GM21360 (cell line): ENCODE results near the gene SNRNP35.
A peak's percentile ranks its signal among the peaks of the same experiment; 100 is the strongest.
"Not testable (repeated sequence)": the region's sequence is repeated elsewhere in the genome, so short reads cannot be mapped to it uniquely, and the experiment has no call there.

ENCODE experiments used
- ATAC-seq: cut with Tn5 transposase; IDR thresholded peaks from one replicate; pipeline ENCODE4 v1.9.1; 2021; ENCODE audit warnings: mild to moderate bottlenecking, moderate library complexity; ENCODE audit not compliant: unreplicated experiment

SNRNP35 gene

DNA sequence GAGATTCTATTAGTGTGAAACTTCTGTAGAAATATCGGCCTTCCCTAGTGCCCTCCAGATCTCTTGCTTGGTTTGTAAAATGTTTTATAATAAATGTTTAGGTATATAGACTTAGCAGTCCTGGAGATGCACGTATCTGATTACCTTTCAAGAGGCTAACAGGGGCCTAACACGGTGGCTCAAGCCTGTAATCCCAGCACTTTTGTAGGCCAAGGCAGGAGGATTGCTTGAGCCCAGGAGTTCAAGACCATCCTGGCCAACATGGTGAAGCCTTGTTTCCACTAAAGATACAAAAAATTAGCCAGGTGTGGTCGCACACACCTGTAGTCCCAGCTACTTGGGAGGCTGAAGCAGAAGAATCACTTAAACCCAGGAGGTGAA, 11.6 kb upstream of the SNRNP35 start:
- ATAC-seq: no peak

DNA sequence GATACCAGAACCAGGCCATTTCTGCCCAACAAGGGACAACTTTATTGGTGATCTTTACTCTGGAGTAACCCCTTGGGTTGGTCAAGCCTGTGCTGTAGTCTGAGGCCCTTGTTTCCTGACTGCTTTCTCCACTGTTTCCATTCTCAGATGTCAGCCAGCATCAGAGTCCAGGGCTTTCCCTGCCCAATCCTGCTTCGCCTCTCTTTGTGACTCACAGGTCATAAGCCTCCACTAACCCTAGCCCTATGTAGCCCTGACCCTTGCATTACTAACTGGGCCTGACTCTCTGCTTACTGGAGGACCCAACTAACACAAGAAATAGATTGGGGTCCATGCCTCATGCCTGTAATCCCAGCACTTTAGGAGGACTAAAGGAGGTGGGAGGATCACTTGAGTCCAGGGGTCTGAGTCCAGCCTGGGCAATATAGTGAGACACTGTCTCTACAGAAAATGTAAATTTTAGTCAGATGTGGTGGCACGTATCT, 8.6 kb upstream of the SNRNP35 start:
- no peak for ATAC-seq

DNA sequence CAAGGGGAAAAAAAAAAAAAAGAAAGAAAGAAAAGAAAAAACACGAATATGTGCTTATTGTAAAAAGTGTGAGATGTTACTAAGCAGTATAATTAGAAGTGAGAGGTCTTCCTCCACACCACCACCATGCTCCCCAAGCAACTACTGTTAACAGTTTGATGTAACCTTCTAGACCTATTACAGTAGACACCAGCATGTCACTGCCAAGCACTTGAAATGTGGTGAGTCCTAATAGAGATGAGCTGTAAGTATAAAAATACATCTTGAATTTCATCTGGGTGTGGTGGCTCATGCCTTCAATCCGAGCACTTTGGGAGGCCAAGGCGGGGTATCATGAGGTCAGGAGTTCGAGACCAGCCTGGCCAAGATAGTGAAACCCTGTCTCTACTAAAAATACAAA, 8.1 kb upstream of the SNRNP35 start:
- no peak for ATAC-seq

DNA sequence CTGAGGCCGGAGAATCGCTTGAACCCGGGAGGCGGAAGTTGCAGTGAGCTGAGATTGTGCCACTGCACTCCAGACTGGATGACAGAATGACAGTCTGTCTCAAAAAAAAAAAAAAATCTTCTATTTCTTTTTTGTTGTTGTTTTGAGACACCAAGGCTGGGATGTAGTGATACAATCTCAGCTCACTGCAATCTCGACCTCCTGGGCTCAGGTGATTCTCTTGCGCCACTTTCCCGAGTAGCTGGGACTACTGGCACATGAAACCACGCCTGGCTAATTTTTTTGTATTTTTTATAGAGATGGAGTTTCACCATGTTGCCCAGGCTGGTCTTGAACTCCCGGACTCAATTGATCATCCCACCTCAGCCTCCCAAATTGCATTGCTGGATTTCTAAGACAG, 7.3 kb upstream of the SNRNP35 start:
- no peak for ATAC-seq

DNA sequence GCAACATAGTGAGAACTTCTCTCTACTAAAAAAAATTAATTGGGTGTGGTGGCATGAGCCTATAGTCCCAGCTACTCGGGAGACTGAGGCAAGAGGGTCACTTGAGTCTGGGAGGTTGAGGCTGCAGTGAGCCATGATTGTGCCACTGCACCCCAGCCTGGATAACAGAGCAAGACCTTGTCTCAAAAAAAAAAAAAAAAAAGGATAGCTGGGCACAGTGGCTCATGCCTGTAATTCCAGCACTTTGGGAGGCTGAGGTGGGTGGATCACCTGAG, 5.7 kb upstream of the SNRNP35 start:
- ATAC-seq: not testable (repeated sequence)

DNA sequence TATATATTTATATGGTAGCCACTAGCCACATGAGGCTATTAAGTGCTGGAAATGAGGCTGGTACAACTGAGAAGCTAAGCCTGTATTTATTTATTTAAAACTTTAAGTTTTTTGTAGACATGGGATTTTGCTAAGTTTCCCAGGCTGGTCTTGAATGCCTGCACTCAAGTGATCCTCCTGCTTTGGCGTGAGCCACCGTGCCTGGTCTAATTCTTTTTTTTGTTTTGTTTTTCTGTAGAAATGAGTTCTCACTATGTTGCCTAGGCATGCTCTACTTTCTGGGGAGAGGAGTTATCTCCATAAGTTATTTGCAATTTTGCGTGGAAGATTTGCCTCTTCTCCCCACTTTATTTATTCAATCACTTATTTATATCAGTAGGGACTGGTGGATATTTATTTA, 4.8 kb upstream of the SNRNP35 start:
- ATAC-seq: no peak

DNA sequence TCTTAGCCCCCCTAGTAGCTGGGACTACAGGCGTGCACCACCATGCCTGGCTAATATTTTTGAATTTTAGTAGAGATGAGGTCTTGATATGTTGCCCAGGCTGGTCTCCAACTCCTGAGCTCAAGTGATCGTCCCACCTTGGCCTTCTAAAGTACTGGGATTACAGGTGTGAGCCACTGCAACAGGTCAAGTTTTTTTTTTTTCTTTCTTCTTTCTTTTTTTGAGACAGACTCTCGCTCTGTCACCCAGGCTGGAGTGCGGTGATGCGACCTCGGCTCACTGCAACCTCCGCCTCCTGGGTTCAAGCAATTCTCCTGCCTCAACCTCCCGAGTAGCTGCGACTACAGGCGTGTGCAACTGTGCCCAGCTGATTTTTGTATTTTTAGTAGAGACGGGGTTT, 5.2 kb downstream of the SNRNP35 start:
- ATAC-seq: not testable (repeated sequence)

DNA sequence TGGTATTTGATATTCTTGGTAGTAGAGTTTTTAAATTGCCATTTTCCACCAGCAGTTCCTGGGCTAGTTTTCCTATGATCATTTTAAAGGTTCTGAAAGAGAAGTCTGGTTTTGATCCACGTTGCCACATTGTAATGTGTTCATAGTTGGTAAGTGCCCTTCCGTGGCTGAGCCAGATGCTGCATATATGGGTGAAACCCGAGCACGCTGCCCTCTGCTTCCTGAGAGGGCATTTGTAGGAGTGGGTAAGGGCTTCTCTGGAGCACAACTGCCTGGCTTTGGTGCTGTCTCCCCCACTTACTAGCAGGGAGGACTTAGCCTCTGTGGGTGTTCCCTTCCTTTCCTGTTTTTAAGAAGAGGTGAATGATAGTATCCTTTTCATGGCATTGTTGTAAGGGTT, 7.1 kb downstream of the SNRNP35 start:
- no peak for ATAC-seq

DNA sequence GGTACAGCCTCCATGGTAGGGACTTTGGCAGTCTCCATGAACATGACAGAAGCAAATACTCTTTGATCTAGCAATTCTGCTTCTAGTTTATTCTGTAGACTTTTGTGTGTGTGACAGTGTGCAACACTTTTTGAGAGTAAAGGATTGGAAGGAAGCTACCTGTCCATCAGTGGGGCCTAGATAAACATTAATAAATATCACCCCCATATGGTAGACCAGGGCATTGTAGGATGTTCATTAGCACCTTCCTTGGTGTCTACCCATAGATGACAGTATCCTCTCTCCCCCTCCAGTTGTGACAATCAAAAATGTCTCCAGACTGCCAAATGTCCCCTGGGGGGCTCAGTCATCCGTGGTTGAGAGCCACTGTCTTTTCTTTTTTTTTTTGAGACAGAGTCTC, 10.8 kb downstream of the SNRNP35 start:
- ATAC-seq: peak; percentile 52

DNA sequence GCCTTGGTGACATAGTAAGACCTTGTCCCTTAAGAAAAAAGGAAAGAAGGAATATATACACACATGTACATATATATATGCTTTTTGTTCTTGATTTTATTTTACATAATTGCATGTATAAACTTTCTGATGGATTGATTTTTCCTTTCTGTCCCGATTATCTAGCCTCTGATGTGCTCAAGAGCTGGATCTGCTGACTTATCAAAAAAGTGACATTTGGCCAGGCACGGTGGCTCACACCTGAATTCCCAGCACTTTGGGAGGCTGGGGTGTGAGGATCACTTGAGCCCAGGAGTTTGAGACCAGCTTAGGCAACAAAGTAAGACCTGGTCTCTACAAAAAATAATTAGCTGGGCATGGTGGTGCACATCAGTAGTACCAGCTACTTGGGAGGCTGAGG, 12.0 kb downstream of the SNRNP35 start:
- ATAC-seq: no peak

DNA sequence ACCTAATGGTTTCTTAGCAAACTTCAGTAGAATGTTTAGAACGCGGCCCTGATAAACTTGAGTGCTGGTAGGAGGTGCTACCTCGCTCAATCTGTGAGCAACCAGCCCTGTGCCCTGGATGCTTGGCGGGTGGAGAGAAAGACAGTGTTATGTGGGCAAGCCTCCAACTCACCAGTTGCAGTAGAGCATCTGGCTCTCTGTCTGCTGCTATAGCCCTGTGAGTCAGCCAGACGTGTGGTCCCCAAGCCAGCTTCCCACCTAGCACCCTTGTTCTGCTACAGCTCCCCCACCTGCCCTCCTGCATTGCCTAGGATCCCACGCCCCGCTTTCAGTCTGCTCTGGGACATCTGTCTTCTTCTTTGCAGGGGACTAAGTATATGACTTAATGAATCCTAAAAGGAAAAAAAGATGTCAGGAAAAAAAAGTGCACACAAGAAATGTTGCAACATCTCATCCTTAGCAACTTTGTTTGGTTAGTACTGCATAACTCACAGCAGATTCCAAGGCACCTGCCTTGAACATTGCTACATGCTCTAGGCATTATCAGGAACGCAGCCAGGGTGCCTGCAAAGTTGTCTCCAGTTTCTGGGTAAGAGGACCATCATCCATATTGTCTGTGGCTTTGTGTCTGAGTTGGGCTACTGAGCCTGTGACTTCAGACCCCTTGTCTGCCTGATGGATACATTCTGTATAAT, 13.6 kb downstream of the SNRNP35 start:
- no peak for ATAC-seq

DNA sequence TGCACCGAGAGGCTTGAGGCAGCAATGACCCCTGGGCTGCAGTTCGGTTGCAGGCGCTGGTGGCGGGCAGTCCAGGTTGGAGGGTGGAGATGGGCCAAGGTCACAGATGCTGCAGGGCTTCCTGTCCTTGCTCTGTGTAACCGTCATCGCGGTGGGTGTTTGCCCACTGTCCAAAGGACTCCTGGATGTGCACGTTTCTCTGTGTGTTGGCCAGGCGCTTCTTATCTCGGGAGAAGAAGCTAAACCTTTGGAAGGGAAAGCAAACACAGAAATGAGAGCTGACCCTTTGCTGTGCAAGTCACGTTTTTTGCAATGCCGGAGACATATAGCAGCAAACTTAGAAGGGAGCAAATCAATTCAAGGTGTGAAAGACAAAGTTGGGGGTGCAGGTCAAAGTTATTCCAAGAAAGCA, 14.5 kb downstream of the SNRNP35 start:
- no peak for ATAC-seq

DNA sequence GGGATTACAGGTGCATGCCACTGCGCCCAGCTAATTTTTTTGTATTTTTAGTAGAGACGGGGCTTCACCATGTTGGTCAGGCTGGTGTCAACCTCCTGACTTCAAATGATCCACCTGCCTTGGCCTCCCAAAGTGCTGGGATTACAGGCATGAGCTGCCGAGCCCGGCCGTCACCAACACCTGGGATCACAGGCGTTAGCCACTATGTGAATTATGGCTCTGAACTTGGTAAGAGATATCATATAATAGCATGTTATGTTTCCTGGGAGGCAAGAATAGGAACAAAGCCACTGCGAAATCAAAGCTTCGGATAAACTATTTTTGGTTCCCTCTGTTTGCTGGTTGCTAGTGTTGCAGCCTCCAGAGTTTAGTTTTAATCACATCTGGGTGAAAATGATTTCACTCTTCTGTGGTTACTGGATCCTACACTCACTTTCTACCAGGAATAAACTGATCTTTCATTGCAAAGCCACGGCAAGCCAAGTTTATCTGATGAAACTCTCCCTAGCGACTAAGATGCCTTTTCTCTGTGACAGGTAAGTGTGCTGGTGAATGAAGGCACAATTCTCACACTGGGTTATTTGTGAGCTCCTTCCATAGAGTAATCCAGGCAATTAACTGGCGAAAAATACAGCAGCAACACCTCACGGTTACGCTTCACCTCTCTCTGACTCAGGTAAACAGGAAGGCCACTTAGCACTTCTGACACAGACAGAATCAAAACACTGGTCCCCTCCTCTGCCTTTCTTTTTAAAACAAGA, 16.7 kb downstream of the SNRNP35 start:
- ATAC-seq: no peak

DNA sequence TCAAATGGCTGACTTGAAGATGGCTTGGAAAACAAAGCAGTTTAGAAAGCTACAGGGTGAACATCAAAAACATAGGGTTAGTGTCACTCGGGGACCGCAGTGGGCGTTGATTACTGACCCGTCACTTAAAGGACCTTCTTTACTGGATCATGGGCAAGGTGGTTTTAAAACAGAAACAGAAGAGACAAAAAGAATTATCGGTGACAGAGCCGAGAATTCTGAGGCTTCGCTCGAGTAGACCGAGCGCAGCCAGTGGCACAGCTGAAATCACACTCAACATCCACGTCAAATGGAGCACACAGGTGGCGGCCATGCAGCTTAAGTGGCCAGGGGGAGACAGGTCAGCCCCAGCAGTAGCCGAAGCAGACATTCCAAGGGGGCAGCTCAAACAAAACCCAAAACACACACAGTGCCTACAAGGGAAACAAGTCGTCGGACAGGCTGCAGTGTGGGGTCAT, 17.3 kb downstream of the SNRNP35 start:
- no peak for ATAC-seq

DNA sequence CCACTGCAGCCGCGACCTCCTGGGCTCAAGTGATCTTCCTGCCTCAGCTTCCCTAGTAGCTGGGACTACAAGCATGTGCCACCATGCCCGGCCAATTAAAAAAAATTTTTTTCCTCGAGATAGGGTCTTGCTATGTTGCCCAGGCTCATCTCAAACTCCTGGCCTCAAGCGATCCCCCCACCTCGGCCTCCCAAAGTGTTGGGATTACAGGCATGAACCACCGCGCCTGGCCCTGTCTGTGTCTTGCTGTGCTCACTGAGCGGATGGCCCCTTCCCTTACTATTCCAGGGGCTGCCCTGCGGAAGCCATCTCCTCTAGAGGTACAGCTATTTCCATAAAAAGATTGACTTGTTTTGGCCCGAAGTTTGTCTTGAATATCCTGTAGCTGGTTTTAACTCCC, 20.1 kb downstream of the SNRNP35 start:
- ATAC-seq: no peak

DNA sequence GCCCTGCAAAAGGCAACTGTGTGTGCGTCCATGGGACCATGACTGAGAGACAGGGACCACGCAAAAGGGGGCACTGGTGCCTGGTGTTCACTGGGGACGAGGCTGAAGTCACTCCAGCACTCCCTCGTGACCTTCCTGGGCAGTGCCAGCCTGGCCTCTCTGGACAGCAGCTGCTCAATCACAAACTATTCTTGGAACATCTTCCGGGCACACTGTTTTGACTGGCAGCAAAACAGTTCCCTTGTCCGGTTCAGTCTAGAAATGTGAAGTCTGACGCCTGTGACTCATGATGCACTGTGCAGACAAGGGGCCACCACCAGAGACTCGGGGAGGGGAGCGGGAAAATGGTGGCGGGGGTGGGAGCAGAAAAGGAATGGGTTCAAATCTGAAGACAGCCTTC, 20.8 kb downstream of the SNRNP35 start:
- no peak for ATAC-seq

DNA sequence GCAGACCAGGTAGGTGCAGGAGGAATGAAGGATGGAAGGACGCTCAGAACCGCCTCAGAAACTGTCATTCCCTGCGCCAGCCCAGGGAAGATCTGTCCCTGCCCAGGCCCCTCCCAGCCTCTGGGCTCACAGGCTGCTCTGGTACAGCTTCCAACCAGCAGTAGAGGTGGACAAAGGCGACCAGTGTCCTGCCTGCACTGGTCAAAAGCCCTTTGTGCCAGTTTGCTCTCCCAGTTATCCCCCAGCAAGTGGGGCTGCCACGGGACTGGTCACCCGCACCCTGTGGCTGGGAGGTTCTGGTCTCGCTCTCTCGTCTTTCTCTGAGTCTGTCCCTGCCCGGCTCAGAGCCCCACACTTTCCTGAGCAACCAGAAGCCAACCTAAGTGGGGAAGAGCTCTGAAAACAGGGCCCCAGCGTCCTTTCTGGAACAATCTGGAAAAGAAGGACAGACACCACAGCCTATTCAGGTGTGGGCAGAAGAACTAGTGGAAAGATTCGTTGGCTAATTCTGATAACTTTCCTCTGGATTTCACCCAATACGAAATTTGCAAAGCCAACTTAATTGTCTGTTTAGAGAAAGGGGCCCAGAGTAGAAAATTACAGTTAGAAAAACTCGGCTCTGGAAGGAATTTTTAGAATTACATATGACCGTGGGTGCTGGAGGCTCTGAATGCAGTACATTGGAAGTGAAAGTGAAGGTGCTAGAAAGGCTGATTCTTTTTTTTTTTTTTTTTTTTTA, 21.7 kb downstream of the SNRNP35 start:
- ATAC-seq: no peak

DNA sequence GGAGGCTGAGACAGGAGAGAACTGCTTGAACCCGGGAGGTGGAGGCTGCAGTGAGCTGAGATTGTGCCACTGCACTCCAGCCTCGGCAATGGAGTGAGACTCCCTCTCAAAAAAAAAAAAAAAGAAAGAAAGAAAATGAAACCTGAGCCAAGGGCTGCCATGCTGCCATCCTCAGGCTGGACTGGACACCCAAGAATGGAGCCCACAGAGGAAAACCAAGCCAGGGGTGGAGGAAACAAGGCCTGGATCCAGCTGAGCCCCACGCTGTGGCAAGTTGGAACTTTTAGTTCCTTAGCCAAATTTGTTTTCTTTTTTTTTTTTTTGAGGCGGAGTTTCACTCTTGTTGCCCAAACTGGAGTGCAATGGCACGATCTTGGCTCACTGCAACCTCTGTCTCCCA, 23.3 kb downstream of the SNRNP35 start:
- ATAC-seq: not testable (repeated sequence)

DNA sequence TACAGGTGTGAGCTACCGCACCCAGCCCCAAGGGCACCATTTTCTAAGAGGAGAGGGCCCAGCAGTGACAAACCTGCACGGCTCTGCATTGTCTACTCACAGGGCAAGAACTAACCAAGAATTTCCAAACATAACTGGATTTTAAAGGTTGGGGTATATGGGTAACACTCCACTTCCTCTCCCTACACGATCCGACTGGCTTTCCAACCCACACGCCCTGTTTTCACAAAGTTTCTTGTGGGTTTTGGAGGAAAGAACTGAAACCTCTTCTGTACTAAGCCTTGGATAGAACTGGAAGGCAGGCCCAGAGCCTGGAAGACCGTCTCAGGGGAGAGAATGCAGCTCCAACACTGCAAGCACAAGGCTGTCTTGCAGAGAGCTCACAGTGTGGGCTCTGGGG, 24.9 kb downstream of the SNRNP35 start:
- ATAC-seq: no peak

DNA sequence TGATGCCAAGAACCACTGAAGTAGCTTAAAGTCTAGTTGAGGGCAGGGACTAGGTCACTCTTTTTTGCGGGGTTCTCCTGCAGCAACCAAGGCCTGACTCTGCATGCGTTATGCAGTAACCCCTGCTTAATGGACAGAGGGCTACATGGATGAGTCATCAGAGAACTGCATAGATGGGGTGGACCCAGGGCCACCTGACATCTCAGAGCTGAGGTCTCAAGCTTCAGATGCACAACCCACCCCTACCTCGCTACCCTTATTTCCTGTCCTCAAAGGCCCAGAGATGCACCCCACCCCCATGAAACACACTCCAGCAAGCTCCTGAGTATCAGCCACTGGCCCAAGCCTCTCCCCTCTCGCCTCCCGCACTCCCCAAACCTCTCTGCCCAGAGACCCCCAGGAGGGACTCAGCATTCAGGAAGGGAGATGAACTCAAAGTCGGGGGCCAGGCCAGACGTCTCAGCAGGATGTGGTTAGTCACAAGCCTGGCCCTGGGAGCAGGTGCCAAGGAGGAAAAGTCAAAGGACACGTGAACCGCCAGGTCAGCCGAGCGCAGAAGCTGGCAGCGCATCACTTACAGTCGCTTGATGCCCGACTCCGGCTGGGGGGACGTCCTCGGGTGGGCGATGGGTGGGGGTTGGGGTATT, 25.8 kb downstream of the SNRNP35 start:
- no peak for ATAC-seq

DNA sequence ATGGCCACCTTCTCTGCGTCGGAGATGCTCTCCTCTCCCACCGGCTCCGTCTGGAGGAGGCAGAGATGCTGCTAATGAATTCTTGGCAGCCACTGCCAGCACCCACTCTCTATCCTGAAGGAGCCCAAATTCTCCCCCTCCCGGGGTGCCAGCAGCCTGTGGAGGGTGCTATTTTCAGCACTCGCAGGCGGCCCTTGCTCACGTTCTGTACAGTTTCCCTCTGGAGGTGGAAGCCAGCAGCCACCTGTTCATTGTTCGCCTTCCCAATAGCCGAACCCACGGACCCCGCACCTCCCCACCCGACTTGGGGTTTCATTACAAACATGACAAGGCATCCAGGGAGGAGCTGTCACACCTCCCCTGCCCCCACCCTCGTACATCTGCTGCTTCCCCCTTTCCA, 27.8 kb downstream of the SNRNP35 start:
- no peak for ATAC-seq
